Kidney epithelial cell (primary cell): ENCODE measurements around the gene MEF2C. TPM values are rescaled to one million over a fixed set of nuclear protein-coding genes. Genes with fewer than 3 reads are reported as not detected.

ENCODE experiments used
- DNase-seq: peaks from one replicate; pipeline ENCODE4 v3.0.0-alpha.2; 2010; ENCODE audit warnings: low read depth
- H3K27me3 ChIP-seq: 2 replicates; pipeline ENCODE4 v1.6.0; 2011; ENCODE audit warnings: low read length; ENCODE audit not compliant: control insufficient read depth, insufficient read depth
- H3K36me3 ChIP-seq: 2 replicates; pipeline ENCODE4 v1.5.1; 2011; ENCODE audit warnings: low read length; ENCODE audit not compliant: control insufficient read depth, insufficient read depth
- H3K4me3 ChIP-seq: 2 replicates; pipeline ENCODE4 v1.5.1; 2011; ENCODE audit warnings: low read depth, mild to moderate bottlenecking, control low read depth, low read length
- total RNA-seq: library from RNA; depleted of rRNA; stranded (reverse); fragments of >200 nt; gene quantifications from 2 replicates; pipeline ENCODE4 v1.2.3, GENCODE V29; 2015
- TF ChIP-seq, protein P1 (sequence below): IDR thresholded peaks from 2 replicates; pipeline ENCODE4 v1.5.1; 2011; ENCODE audit warnings: mild to moderate bottlenecking, moderate library complexity, low read length, control low read depth, inconsistent platforms; ENCODE audit not compliant: insufficient read depth, poor library complexity, severe bottlenecking

The MEF2C gene
- total RNA-seq, 1 donor from 2014 or later = 4.8 TPM

- no peak overlapping the region for H3K4me3 ChIP-seq
- TF ChIP-seq, protein P1, sequence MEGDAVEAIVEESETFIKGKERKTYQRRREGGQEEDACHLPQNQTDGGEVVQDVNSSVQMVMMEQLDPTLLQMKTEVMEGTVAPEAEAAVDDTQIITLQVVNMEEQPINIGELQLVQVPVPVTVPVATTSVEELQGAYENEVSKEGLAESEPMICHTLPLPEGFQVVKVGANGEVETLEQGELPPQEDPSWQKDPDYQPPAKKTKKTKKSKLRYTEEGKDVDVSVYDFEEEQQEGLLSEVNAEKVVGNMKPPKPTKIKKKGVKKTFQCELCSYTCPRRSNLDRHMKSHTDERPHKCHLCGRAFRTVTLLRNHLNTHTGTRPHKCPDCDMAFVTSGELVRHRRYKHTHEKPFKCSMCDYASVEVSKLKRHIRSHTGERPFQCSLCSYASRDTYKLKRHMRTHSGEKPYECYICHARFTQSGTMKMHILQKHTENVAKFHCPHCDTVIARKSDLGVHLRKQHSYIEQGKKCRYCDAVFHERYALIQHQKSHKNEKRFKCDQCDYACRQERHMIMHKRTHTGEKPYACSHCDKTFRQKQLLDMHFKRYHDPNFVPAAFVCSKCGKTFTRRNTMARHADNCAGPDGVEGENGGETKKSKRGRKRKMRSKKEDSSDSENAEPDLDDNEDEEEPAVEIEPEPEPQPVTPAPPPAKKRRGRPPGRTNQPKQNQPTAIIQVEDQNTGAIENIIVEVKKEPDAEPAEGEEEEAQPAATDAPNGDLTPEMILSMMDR = no peak
- H3K36me3 ChIP-seq = no peaks in the 10 kb centered on the region
- no peak for DNase-seq
- no peaks in the 10 kb centered on the region for H3K27me3 ChIP-seq
These were observed 113.8 kb downstream of the MEF2C start for GRCh38 chr5:88769165-88769564.

DNA sequence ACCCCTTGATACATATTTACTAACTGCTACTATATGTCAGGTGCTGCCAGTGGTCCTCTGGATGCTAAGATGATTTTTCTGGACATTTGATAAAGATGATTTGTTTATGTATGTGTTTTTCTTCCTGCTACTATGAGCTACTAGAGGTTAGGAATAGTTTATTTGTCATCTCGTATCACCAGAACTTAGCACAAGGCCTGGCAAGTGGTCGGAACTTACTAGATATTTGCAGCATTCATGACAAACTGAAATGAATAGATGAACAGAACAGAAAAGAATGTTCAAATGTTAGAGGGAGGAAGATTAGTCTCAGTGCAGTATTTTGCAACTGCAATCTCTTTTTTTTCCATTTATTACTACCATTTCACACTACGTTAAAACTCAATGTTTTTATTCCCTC is 114.6 kb downstream of the MEF2C start:
- TF ChIP-seq, protein P1 = no peak

DNA sequence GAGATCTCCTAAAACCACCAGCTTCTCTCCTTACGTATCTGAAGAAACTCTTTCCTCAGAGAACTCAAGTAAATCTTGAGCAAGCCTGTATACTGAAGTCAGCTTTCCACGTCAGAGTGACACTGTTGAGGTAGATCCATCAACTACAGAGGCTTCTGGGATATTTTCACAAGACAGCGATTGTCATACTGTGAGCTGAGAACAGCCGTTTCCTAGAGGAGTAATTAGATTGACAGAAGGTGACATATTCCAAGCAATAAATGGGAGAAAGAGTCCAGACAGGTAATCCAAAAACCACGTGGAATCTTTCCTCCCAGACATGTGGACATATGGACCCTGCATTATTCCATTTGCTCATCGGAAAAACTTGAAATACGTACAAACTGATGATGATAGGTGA is 117.2 kb downstream of the MEF2C start:
- TF ChIP-seq, protein P1 = no peak
- H3K27me3 ChIP-seq = no peaks in the 10 kb centered on the region
- no peak for DNase-seq
- no peak overlapping the region for H3K4me3 ChIP-seq
- H3K36me3 ChIP-seq = no peaks in the 10 kb centered on the region

More for the DNA sequence above, 114.6 kb downstream of the MEF2C start:
- Histone ChIP-seq H3K36me3 (no peaks in the 10 kb centered on the region), H3K4me3 (no peak overlapping the region), H3K27me3 (no peaks in the 10 kb centered on the region)
- DNase-seq = no peak

DNA sequence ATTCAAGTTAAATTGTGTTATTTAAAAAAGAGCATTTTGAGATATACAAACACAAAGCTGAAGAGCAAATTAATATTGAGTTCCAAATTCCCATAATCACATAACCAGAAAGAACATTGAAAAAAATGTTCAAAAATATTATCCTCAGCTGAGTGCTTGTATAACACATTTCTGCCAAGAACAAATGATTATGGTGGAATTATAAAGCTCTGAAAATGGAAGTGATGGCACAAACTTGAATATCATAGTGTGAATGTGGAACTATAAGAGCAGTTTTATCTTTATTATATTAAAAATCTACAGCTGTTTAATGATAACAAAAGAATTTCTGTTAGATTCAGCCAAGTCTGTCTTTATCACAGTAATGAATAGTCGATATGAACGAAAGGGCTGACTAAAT is 117.8 kb downstream of the MEF2C start:
- no peak for DNase-seq
- TF ChIP-seq, protein P1 = no peak
- H3K4me3 ChIP-seq = no peak overlapping the region
- H3K36me3 ChIP-seq = no peaks in the 10 kb centered on the region
- H3K27me3 ChIP-seq = no peaks in the 10 kb centered on the region

DNA sequence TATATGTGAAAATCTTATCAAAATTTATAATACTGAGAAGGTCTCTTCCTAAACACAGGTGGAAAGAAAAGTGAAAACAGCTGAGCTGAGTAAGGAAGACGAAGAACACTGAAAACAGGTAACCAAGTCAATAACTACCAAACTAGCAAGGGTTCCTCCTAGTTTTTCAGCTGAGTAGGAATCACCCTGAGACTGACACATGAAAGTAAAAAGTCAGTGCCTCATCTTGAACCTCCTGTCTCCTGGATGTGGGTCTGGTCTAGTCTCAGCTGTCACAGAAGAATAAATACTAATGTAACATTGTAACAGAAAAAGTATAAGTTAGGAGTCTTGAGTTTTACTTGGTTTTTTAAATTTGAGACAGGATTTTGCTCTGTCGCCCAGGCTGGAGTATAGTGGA is 121.0 kb downstream of the MEF2C start:
- TF ChIP-seq, protein P1 = no peak
- H3K4me3 ChIP-seq = no peak overlapping the region
- H3K27me3 ChIP-seq = no peaks in the 10 kb centered on the region
- H3K36me3 ChIP-seq = no peaks in the 10 kb centered on the region
- DNase-seq = no peak

- Histone ChIP-seq H3K27me3 (no peaks in the 10 kb centered on the region), H3K36me3 (no peaks in the 10 kb centered on the region), H3K4me3 (no peak overlapping the region)
- TF ChIP-seq, protein P1 = no peak
- DNase-seq = no peak
These were observed 121.6 kb downstream of the MEF2C start for GRCh38 chr5:88761269-88761850.
